A673 (cell line): Measurements from ENCODE around the gene GALNT13.

Experiments
- CTCF ChIP-seq: fragments of 300-800, 200-600 bp; sonication (generic); conservative IDR thresholded peaks from 2 replicates; pipeline ENCODE4 v1.5.1; 2017; ENCODE audit warnings: low read depth, mild to moderate bottlenecking, antibody characterized with exemption, low read length, moderate library complexity, mixed read lengths
- EZH2 ChIP-seq: fragments of 200-600 bp; sonication (generic); IDR thresholded peaks from 2 replicates; pipeline ENCODE4 v1.6.1; 2017; ENCODE audit warnings: borderline replicate concordance, low read depth, mild to moderate bottlenecking, mixed read lengths, antibody characterized with exemption, low read length; ENCODE audit not compliant: poor library complexity, severe bottlenecking

GRCh38 chr2:154264024-154264423 lies 392.3 kb downstream of the GALNT13 start:
- TF ChIP-seq CTCF (no peak), EZH2 (no peak)
